H9 (cell line): ENCODE data around the gene LRRC3. TPM values are rescaled to one million over a fixed set of nuclear protein-coding genes. Genes with fewer than 3 reads are reported as not detected.

Source experiments
- DNase-seq: peaks from one replicate; pipeline ENCODE4 v3.0.0-alpha.2; 2017
- H2AFZ ChIP-seq: one replicate; pipeline ENCODE4 v1.6.1; 2013; ENCODE audit warnings: mild to moderate bottlenecking, low read length, control low read depth, moderate library complexity
- H2AK5ac ChIP-seq: 2 replicates; pipeline ENCODE4 v1.6.1; 2013; ENCODE audit warnings: low read length, control low read depth, mixed read lengths; ENCODE audit not compliant: insufficient read length
- H2BK120ac ChIP-seq: one replicate; pipeline ENCODE4 v1.6.1; 2013; ENCODE audit warnings: low read depth, mild to moderate bottlenecking, low read length, control low read depth, inconsistent platforms; ENCODE audit not compliant: poor library complexity, severe bottlenecking
- H2BK12ac ChIP-seq: 2 replicates; pipeline ENCODE4 v1.6.1; 2013; ENCODE audit warnings: low read length, control low read depth, mixed read lengths, low read depth; ENCODE audit not compliant: insufficient read length
- H2BK15ac ChIP-seq: 2 replicates; pipeline ENCODE4 v1.6.1; 2013; ENCODE audit warnings: low read depth, low read length, control low read depth
- H2BK20ac ChIP-seq: one replicate; pipeline ENCODE4 v1.6.1; 2013; ENCODE audit warnings: low read depth, mild to moderate bottlenecking, low read length, control low read depth, inconsistent platforms; ENCODE audit not compliant: poor library complexity, severe bottlenecking
- H2BK5ac ChIP-seq: 2 replicates; pipeline ENCODE4 v1.6.1; 2013; ENCODE audit warnings: low read length, control low read depth, mixed read lengths; ENCODE audit not compliant: insufficient read length
- H3K14ac ChIP-seq: 2 replicates; pipeline ENCODE4 v1.6.1; 2013; ENCODE audit warnings: low read length, control low read depth; ENCODE audit not compliant: insufficient read depth
- H3K18ac ChIP-seq: 2 replicates; pipeline ENCODE4 v1.6.1; 2013; ENCODE audit warnings: low read depth, mild to moderate bottlenecking, mixed read lengths, low read length, control low read depth; ENCODE audit not compliant: insufficient read length
- H3K23ac ChIP-seq: 2 replicates; pipeline ENCODE4 v1.6.1; 2013; ENCODE audit warnings: low read length, control low read depth, mixed read lengths, low read depth; ENCODE audit not compliant: insufficient read length
- H3K23me2 ChIP-seq: 2 replicates; pipeline ENCODE4 v1.6.1; 2013; ENCODE audit warnings: low read depth, mild to moderate bottlenecking, mixed read lengths, low read length, control low read depth; ENCODE audit not compliant: insufficient read length, poor library complexity, severe bottlenecking
- H3K27ac ChIP-seq: 2 replicates; pipeline ENCODE4 v1.5.1; 2013; ENCODE audit warnings: low read length, control low read depth, mixed read lengths, low read depth; ENCODE audit not compliant: insufficient read length
- H3K27me3 ChIP-seq: 2 replicates; pipeline ENCODE4 v1.6.1; 2013; ENCODE audit warnings: low read length, control low read depth, inconsistent platforms; ENCODE audit not compliant: insufficient read depth
- H3K4ac ChIP-seq: 2 replicates; pipeline ENCODE4 v1.6.1; 2013; ENCODE audit warnings: low read depth, mild to moderate bottlenecking, control low read depth, inconsistent platforms, low read length, moderate library complexity
- H3K4me1 ChIP-seq: 2 replicates; pipeline ENCODE4 v1.6.1; 2013; ENCODE audit warnings: low read length, control low read depth, inconsistent platforms; ENCODE audit not compliant: insufficient read depth
- H3K4me2 ChIP-seq: 2 replicates; pipeline ENCODE4 v1.6.1; 2013; ENCODE audit warnings: low read length, control low read depth, mixed read lengths; ENCODE audit not compliant: insufficient read length, insufficient read depth
- H3K56ac ChIP-seq: 2 replicates; pipeline ENCODE4 v1.6.1; 2013; ENCODE audit warnings: low read depth, mild to moderate bottlenecking, mixed read lengths, low read length, control low read depth; ENCODE audit not compliant: insufficient read length
- H3K79me1 ChIP-seq: 2 replicates; pipeline ENCODE4 v1.6.1; 2013; ENCODE audit warnings: low read depth, mild to moderate bottlenecking, moderate library complexity, low read length, control low read depth, inconsistent platforms; ENCODE audit not compliant: insufficient read depth, poor library complexity, severe bottlenecking
- H3K79me2 ChIP-seq: 2 replicates; pipeline ENCODE4 v1.6.1; 2013; ENCODE audit warnings: low read length, control low read depth, inconsistent platforms; ENCODE audit not compliant: insufficient read depth
- H3K9ac ChIP-seq: 2 replicates; pipeline ENCODE4 v1.6.1; 2013; ENCODE audit warnings: low read length, control low read depth, mixed read lengths; ENCODE audit not compliant: insufficient read length; ENCODE audit errors: extremely low read depth
- H3K9me3 ChIP-seq: one replicate; pipeline ENCODE4 v1.6.1; 2013; ENCODE audit warnings: low read depth, low read length, inconsistent platforms; ENCODE audit not compliant: control insufficient read depth
- H3T11ph ChIP-seq: one replicate; pipeline ENCODE4 v1.6.1; 2013; ENCODE audit warnings: mild to moderate bottlenecking, low read length, control low read depth, inconsistent platforms
- H4K20me1 ChIP-seq: one replicate; pipeline ENCODE4 v1.6.1; 2013; ENCODE audit not compliant: control insufficient read depth, insufficient read length, insufficient read depth
- H4K5ac ChIP-seq: 2 replicates; pipeline ENCODE4 v1.6.1; 2013; ENCODE audit warnings: low read depth, mild to moderate bottlenecking, mixed read lengths, low read length, control low read depth; ENCODE audit not compliant: insufficient read length
- H4K8ac ChIP-seq: replicated peaks from 2 replicates; pipeline ENCODE4 v1.6.1; 2013; ENCODE audit warnings: low read length, control low read depth, mixed read lengths, low read depth; ENCODE audit not compliant: insufficient read length
- H4K91ac ChIP-seq: 2 replicates; pipeline ENCODE4 v1.6.1; 2013; ENCODE audit warnings: low read depth, mild to moderate bottlenecking, moderate library complexity, mixed read lengths, low read length, control low read depth; ENCODE audit not compliant: insufficient read length
- H3K27ac Mint-ChIP-seq, 3 experiments: 2 replicates in 2 of 3; 3 replicates in 1 of 3; pipeline ENCODE4 v1.8.0; 2020 to 2021; ENCODE audit warnings: mixed read lengths in 3 of 3, mild to moderate bottlenecking in 1 of 3, moderate library complexity in 1 of 3
- H3K27me3 Mint-ChIP-seq: 2 replicates; pipeline ENCODE4 v1.8.0; 2021; ENCODE audit warnings: low read depth, mild to moderate bottlenecking, moderate library complexity, mixed read lengths
- H3K36me3 Mint-ChIP-seq, 3 experiments: 2 replicates in 2 of 3; 3 replicates in 1 of 3; pipeline ENCODE4 v1.8.0; 2020 to 2021; ENCODE audit warnings: low read depth in 3 of 3, mixed read lengths in 3 of 3; ENCODE audit not compliant: insufficient read depth in 1 of 3
- H3K4me1 Mint-ChIP-seq, 2 experiments: 2 replicates each; pipeline ENCODE4 v1.8.0; 2020; ENCODE audit warnings: mixed read lengths in 2 of 2
- H3K4me3 Mint-ChIP-seq, 2 experiments: 2 replicates in 1 of 2; 3 replicates in 1 of 2; pipeline ENCODE4 v1.8.0; 2020 to 2021; ENCODE audit warnings: mild to moderate bottlenecking in 2 of 2, mixed read lengths in 2 of 2, moderate library complexity in 1 of 2
- H3K9me3 Mint-ChIP-seq, 2 experiments: 2 replicates in 1 of 2; 3 replicates in 1 of 2; pipeline ENCODE4 v1.8.0; 2020; ENCODE audit warnings: mild to moderate bottlenecking in 2 of 2, mixed read lengths in 2 of 2, moderate library complexity in 1 of 2
- WGBS: extraction: QIAGEN DNeasy Blood & Tissue Kit; methylation state at CpG from one replicate; pipeline ENCODE4 v1.1.7; 2013; ENCODE audit warnings: missing lambda C conversion rate, low lambda C conversion rate, mixed read lengths; ENCODE audit not compliant: insufficient read length; ENCODE audit errors: extremely low coverage; 5-methylcytosine and 5-hydroxymethylcytosine counted together
- total RNA-seq: library from RNA; stranded (reverse); gene quantifications from 2 replicates; pipeline ENCODE4 v1.2.1, GENCODE V29; 2021
- TF ChIP-seq, protein P1 (sequence below): fragments of 200-600 bp; sonication (generic); conservative IDR thresholded peaks from 3 replicates; pipeline ENCODE4 v1.8.0; 2021; ENCODE audit warnings: antibody characterized with exemption, mild to moderate bottlenecking

The LRRC3 gene
- total RNA-seq, 1 experiment from 2014 or later, result 3.1 TPM

DNA sequence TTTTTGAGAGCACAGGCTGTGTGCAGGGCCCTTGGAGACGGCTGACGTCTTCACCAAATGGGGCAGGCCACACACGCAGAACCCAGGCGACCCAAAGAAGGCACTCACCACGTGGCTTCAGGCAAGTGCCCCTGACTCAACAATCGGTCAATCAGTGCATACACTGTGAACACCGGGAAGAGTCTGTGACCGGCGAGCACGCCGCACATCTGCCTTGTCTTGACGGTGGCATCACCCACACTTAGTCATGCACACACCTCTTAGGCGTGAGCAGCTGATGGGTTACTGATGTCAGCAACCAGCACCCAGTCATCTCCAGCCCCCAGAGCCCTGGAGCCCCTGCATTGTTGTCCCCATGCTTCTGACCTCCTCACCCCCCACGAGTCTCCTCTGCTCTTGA, 4.9 kb upstream of the LRRC3 start:
- Histone ChIP-seq H3K4me1 (no peaks in the 10 kb centered on the region), H2AK5ac (no peak overlapping the region), H3K56ac (no peak overlapping the region), H3K27me3 (no peaks in the 10 kb centered on the region), H3K79me2 (no peaks in the 10 kb centered on the region), H2BK20ac (no peak overlapping the region), H3K18ac (no peak overlapping the region), H2BK15ac (no peak overlapping the region), H4K8ac (no peak overlapping the region), H4K91ac (no peak overlapping the region), H3K23ac (no peak overlapping the region), H3K27ac (no peak overlapping the region), H2BK120ac (no peak overlapping the region), H3K79me1 (no peaks in the 10 kb centered on the region), H4K5ac (no peak overlapping the region), H2AFZ (no peak overlapping the region), H4K20me1 (no peaks in the 10 kb centered on the region), H2BK12ac (no peak overlapping the region), H3T11ph (no peak overlapping the region), H3K23me2 (peaks cover 2% of the 10 kb centered on the region), H3K4ac (no peak overlapping the region), H3K14ac (no peak overlapping the region), H3K4me2 (no peak overlapping the region), H2BK5ac (no peak overlapping the region), H3K9ac (no peak overlapping the region), H3K9me3 (no peaks in the 10 kb centered on the region)
- Mint-ChIP-seq H3K27me3 (peaks cover 32% of the 10 kb centered on the region), H3K36me3 (no peaks in the 10 kb centered on the region), H3K4me3 (no peak overlapping the region), H3K4me1 (peaks cover 4 to 11% of the 10 kb centered on the region in 2 experiments; a peak in 2 of 4 replicates), H3K27ac (no peak overlapping the region; a peak in 1 of 7 replicates), H3K9me3 (no peaks in the 10 kb centered on the region; a peak in 1 of 5 replicates)
- TF ChIP-seq, protein P1, sequence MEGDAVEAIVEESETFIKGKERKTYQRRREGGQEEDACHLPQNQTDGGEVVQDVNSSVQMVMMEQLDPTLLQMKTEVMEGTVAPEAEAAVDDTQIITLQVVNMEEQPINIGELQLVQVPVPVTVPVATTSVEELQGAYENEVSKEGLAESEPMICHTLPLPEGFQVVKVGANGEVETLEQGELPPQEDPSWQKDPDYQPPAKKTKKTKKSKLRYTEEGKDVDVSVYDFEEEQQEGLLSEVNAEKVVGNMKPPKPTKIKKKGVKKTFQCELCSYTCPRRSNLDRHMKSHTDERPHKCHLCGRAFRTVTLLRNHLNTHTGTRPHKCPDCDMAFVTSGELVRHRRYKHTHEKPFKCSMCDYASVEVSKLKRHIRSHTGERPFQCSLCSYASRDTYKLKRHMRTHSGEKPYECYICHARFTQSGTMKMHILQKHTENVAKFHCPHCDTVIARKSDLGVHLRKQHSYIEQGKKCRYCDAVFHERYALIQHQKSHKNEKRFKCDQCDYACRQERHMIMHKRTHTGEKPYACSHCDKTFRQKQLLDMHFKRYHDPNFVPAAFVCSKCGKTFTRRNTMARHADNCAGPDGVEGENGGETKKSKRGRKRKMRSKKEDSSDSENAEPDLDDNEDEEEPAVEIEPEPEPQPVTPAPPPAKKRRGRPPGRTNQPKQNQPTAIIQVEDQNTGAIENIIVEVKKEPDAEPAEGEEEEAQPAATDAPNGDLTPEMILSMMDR, result no peak
- WGBS, result no CpG with 5 or more reads among the region's 14 CpGs
- DNase-seq, result peak; percentile 23
